ENCODE data around the gene LPP. TPM values are rescaled to one million over a fixed set of nuclear protein-coding genes. Genes with fewer than 3 reads are reported as not detected.

LPP gene
- polyA plus RNA-seq, 1 donor (not counting 4 experiments of a cell fraction or from before 2014, with no cell fraction given) = 16.0 TPM

- Histone ChIP-seq H3K79me2 (ENCODE audit: control insufficient read depth, insufficient read depth, low read length) (no peaks in the 10 kb centered on the region), H3K9ac (ENCODE audit: control insufficient read depth, extremely low read depth, insufficient read depth, low read length) (no peak overlapping the region), H3K9me1 (ENCODE audit: control insufficient read depth, extremely low read depth, insufficient read depth, low read length) (no peaks in the 10 kb centered on the region), H4K20me1 (ENCODE audit: control insufficient read depth, extremely low read depth, insufficient read depth, low read length) (no peaks in the 10 kb centered on the region), H2AFZ (ENCODE audit: control insufficient read depth, low read length) (no peak overlapping the region), H3K4me2 (ENCODE audit: control insufficient read depth, extremely low read depth, insufficient read depth, low read depth, low read length) (no peak overlapping the region), H3K4me3 (ENCODE audit: control insufficient read depth in 2 of 3, extremely low read depth in 1 of 3, insufficient read depth in 2 of 3, low read depth in 1 of 3, low read length in 3 of 3) (no peak overlapping the region), H3K27ac (ENCODE audit: control insufficient read depth, insufficient read depth, low read length) (no peak overlapping the region), H3K36me3 (ENCODE audit: control insufficient read depth in 2 of 2, extremely low read depth in 1 of 2, insufficient read depth in 2 of 2, low read length in 2 of 2) (no peaks in the 10 kb centered on the region), H3K9me3 (ENCODE audit: control insufficient read depth, low read depth, low read length) (no peaks in the 10 kb centered on the region), H3K4me1 (ENCODE audit: control insufficient read depth, extremely low read depth, insufficient read depth, low read length) (peaks cover 31% of the 10 kb centered on the region), H3K27me3 (ENCODE audit: control insufficient read depth, extremely low read depth, insufficient read depth, low read length) (no peaks in the 10 kb centered on the region)
- dilution Hi-C loops (cut with MboI; ENCODE audit: extremely low pct_ligation_motif_present, low sequenced_read_pairs) = no loop called here
- DNase-seq (ENCODE audit: low read depth, low spot score) (no peak), FAIRE-seq (peak; percentile 71)
- no peak for TF ChIP-seq EZH2 (IDR thresholded peaks at IDR 0.05; ENCODE audit: low read length)
- TF ChIP-seq, protein P1, sequence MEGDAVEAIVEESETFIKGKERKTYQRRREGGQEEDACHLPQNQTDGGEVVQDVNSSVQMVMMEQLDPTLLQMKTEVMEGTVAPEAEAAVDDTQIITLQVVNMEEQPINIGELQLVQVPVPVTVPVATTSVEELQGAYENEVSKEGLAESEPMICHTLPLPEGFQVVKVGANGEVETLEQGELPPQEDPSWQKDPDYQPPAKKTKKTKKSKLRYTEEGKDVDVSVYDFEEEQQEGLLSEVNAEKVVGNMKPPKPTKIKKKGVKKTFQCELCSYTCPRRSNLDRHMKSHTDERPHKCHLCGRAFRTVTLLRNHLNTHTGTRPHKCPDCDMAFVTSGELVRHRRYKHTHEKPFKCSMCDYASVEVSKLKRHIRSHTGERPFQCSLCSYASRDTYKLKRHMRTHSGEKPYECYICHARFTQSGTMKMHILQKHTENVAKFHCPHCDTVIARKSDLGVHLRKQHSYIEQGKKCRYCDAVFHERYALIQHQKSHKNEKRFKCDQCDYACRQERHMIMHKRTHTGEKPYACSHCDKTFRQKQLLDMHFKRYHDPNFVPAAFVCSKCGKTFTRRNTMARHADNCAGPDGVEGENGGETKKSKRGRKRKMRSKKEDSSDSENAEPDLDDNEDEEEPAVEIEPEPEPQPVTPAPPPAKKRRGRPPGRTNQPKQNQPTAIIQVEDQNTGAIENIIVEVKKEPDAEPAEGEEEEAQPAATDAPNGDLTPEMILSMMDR (optimal IDR thresholded peaks at IDR 0.05 in 1 of 3, IDR thresholded peaks at IDR 0.05 in 1 of 3, conservative IDR thresholded peaks at IDR 0.05 in 1 of 3; ENCODE audit: extremely low read depth in 1 of 3, insufficient read depth in 2 of 3, low read length in 3 of 3) = no peak
These were observed 436.6 kb downstream of the LPP start for GRCh38 chr3:188590557-188590956.

- Histone ChIP-seq H3K36me3 (ENCODE audit: control insufficient read depth in 2 of 2, extremely low read depth in 1 of 2, insufficient read depth in 2 of 2, low read length in 2 of 2) (no peaks in the 10 kb centered on the region), H3K27me3 (ENCODE audit: control insufficient read depth, extremely low read depth, insufficient read depth, low read length) (no peaks in the 10 kb centered on the region), H3K4me1 (ENCODE audit: control insufficient read depth, extremely low read depth, insufficient read depth, low read length) (peaks cover 36% of the 10 kb centered on the region), H3K4me3 (ENCODE audit: control insufficient read depth in 2 of 3, extremely low read depth in 1 of 3, insufficient read depth in 2 of 3, low read depth in 1 of 3, low read length in 3 of 3) (no peak overlapping the region), H2AFZ (ENCODE audit: control insufficient read depth, low read length) (no peak overlapping the region), H3K9me1 (ENCODE audit: control insufficient read depth, extremely low read depth, insufficient read depth, low read length) (no peaks in the 10 kb centered on the region), H3K79me2 (ENCODE audit: control insufficient read depth, insufficient read depth, low read length) (no peaks in the 10 kb centered on the region), H3K9me3 (ENCODE audit: control insufficient read depth, low read depth, low read length) (no peaks in the 10 kb centered on the region), H3K4me2 (ENCODE audit: control insufficient read depth, extremely low read depth, insufficient read depth, low read depth, low read length) (peak overlapping the region; percentile 34), H3K9ac (ENCODE audit: control insufficient read depth, extremely low read depth, insufficient read depth, low read length) (no peak overlapping the region), H3K27ac (ENCODE audit: control insufficient read depth, insufficient read depth, low read length) (peak overlapping the region; percentile 7), H4K20me1 (ENCODE audit: control insufficient read depth, extremely low read depth, insufficient read depth, low read length) (no peaks in the 10 kb centered on the region)
- DNase-seq (ENCODE audit: low read depth, low spot score) (peak; percentile 49), FAIRE-seq (peak; percentile 95)
- TF ChIP-seq, protein P1 (optimal IDR thresholded peaks at IDR 0.05 in 1 of 3, IDR thresholded peaks at IDR 0.05 in 1 of 3, conservative IDR thresholded peaks at IDR 0.05 in 1 of 3; ENCODE audit: extremely low read depth in 1 of 3, insufficient read depth in 2 of 3, low read length in 3 of 3) = no peak
- no peak for TF ChIP-seq EZH2 (IDR thresholded peaks at IDR 0.05; ENCODE audit: low read length)
- dilution Hi-C loops (cut with MboI; ENCODE audit: extremely low pct_ligation_motif_present, low sequenced_read_pairs) = no loop called here
These were observed 440.2 kb downstream of the LPP start for GRCh38 chr3:188594139-188594538.

All from keratinocyte (primary cell).